H1 (cell line): Measurements from ENCODE around the gene LRP1. TPM values are rescaled to one million over a fixed set of nuclear protein-coding genes. Genes with fewer than 3 reads are reported as not detected.
A peak's percentile ranks its signal among the peaks of the same experiment; 100 is the strongest.

Experiments
- CTCF ChIA-PET: fragments of 300-600 bp; sonication (Branson Sonifier 250); formaldehyde crosslinking; loops from one replicate; lab custom pipeline; 2021; ENCODE audit not compliant: partially characterized antibody; lab: Charles Lee
- POLR2A ChIA-PET: fragments of 300-600 bp; sonication (Branson Sonifier 250); formaldehyde crosslinking; loops from one replicate; lab custom pipeline; 2021; ENCODE audit warnings: inconsistent platforms; ENCODE audit not compliant: partially characterized antibody; lab: Charles Lee
- DNase-seq, 2 experiments: peaks; one replicate each; pipeline versions ENCODE4 v3.0.0 to v3.0.0-alpha.2; 2010 to 2022; ENCODE audit warnings: low spot score in 2 of 2, low read depth in 1 of 2, mixed read lengths in 1 of 2
- FAIRE-seq: peaks from 2 replicates; lab custom pipeline; 2011; peaks lifted over from hg19 to GRCh38; lab: Jason Lieb, UNC
- H2AFZ ChIP-seq: 2 replicates; pipeline ENCODE4 v1.8.1; 2012; ENCODE audit warnings: low read length, inconsistent platforms
- H2AK5ac ChIP-seq: 2 replicates; pipeline ENCODE4 v1.6.1; 2013; ENCODE audit warnings: low read depth, low read length
- H2BK120ac ChIP-seq: replicated peaks from 2 replicates; pipeline ENCODE3; 2013; ENCODE audit warnings: low read depth, low read length, inconsistent platforms
- H2BK12ac ChIP-seq: 2 replicates; pipeline ENCODE4 v1.6.1; 2013; ENCODE audit warnings: low read depth, low read length
- H2BK15ac ChIP-seq: 2 replicates; pipeline ENCODE4 v1.6.1; 2013; ENCODE audit warnings: low read length
- H2BK20ac ChIP-seq: 2 replicates; pipeline ENCODE4 v1.6.1; 2013; ENCODE audit warnings: low read length
- H2BK5ac ChIP-seq: 2 replicates; pipeline ENCODE4 v1.6.1; 2013; ENCODE audit warnings: low read depth, low read length
- H3K14ac ChIP-seq: 2 replicates; pipeline ENCODE4 v1.6.1; 2013; ENCODE audit warnings: inconsistent platforms; ENCODE audit not compliant: insufficient read length
- H3K18ac ChIP-seq: 2 replicates; pipeline ENCODE4 v1.6.1; 2013; ENCODE audit warnings: low read length; ENCODE audit errors: extremely low read depth
- H3K23ac ChIP-seq: 2 replicates; pipeline ENCODE4 v1.6.1; 2013; ENCODE audit warnings: inconsistent platforms; ENCODE audit not compliant: insufficient read length
- H3K23me2 ChIP-seq: 2 replicates; pipeline ENCODE4 v1.6.1; 2013; ENCODE audit warnings: low read depth, low read length
- H3K27ac ChIP-seq: 2 replicates; pipeline ENCODE4 v1.6.1; 2011; ENCODE audit warnings: low read depth, low read length, inconsistent platforms
- H3K27me3 ChIP-seq, 4 experiments: replicated peaks in 1 of 4; 1 replicate in 1 of 4; 2 replicates in 3 of 4; pipeline versions ENCODE4 v1.6.1 to v1.8.1; 2011 to 2013; ENCODE audit warnings: low read length in 3 of 4, mild to moderate bottlenecking in 3 of 4, inconsistent platforms in 2 of 4, mixed read lengths in 2 of 4, moderate library complexity in 1 of 4; ENCODE audit not compliant: control insufficient read depth in 3 of 4, insufficient read depth in 3 of 4; ENCODE audit errors: extremely low read depth in 1 of 4
- H3K36me3 ChIP-seq, 4 experiments: 2 replicates each; pipeline versions ENCODE4 v1.6.1 to v1.8.1; 2011 to 2013; ENCODE audit warnings: mild to moderate bottlenecking in 4 of 4, low read length in 3 of 4, moderate library complexity in 2 of 4, control low read depth in 1 of 4, inconsistent platforms in 1 of 4; ENCODE audit not compliant: insufficient read depth in 4 of 4, control insufficient read depth in 2 of 4
- H3K4ac ChIP-seq: replicated peaks from 2 replicates; pipeline ENCODE3; 2013; ENCODE audit warnings: low read length, low read depth, mixed read lengths, inconsistent platforms; ENCODE audit not compliant: insufficient read length
- H3K4me1 ChIP-seq, 4 experiments: replicated peaks in 1 of 4; 1 replicate in 1 of 4; 2 replicates in 3 of 4; pipeline versions ENCODE4 v1.6.1 to v1.8.1; 2011 to 2013; ENCODE audit warnings: low read length in 3 of 4, inconsistent platforms in 2 of 4, mixed read lengths in 1 of 4; ENCODE audit not compliant: insufficient read depth in 4 of 4, control insufficient read depth in 3 of 4
- H3K4me2 ChIP-seq, 2 experiments: 2 replicates each; pipeline versions ENCODE4 v1.6.1 to v1.8.1; 2011 to 2013; ENCODE audit warnings: low read depth in 2 of 2, low read length in 2 of 2, control low read depth in 1 of 2, inconsistent platforms in 1 of 2, mild to moderate bottlenecking in 1 of 2; ENCODE audit not compliant: insufficient read depth in 1 of 2
- H3K4me3 ChIP-seq, 4 experiments: fragments of 200-600, 300-600 bp in 1 of 4; sonication (generic), shearing (Covaris generic), sonication (Bioruptor Twin) in 1 of 4; 2 replicates each; pipeline versions ENCODE4 v1.5.1 to v1.8.1; 2011 to 2016; ENCODE audit warnings: low read length in 4 of 4, low read depth in 3 of 4, control low read depth in 2 of 4, inconsistent platforms in 2 of 4, mild to moderate bottlenecking in 2 of 4, mixed read lengths in 1 of 4, moderate library complexity in 1 of 4; ENCODE audit not compliant: insufficient read depth in 2 of 4; ENCODE audit errors: extremely low read depth in 1 of 4
- H3K56ac ChIP-seq: replicated peaks from 2 replicates; pipeline ENCODE3; 2013; ENCODE audit warnings: low read depth, mild to moderate bottlenecking, mixed read lengths, low read length, inconsistent platforms; ENCODE audit not compliant: insufficient read length
- H3K79me1 ChIP-seq: 2 replicates; pipeline ENCODE4 v1.6.1; 2013; ENCODE audit warnings: low read depth, low read length, control low read depth
- H3K79me2 ChIP-seq, 2 experiments: 2 replicates each; pipeline versions ENCODE4 v1.6.1 to v1.8.1; 2012 to 2013; ENCODE audit warnings: low read length in 2 of 2, mild to moderate bottlenecking in 2 of 2, inconsistent platforms in 1 of 2; ENCODE audit not compliant: insufficient read depth in 2 of 2, control insufficient read depth in 1 of 2
- H3K9ac ChIP-seq, 4 experiments: replicated peaks in 1 of 4; 1 replicate in 1 of 4; 2 replicates in 3 of 4; pipeline versions ENCODE4 v1.6.1 to v1.8.1; 2011 to 2013; ENCODE audit warnings: low read depth in 3 of 4, low read length in 3 of 4, control low read depth in 2 of 4, mild to moderate bottlenecking in 2 of 4, moderate library complexity in 2 of 4, inconsistent platforms in 1 of 4; ENCODE audit errors: extremely low read depth in 1 of 4
- H3K9me3 ChIP-seq, 2 experiments: 2 replicates each; pipeline versions ENCODE4 v1.6.1 to v1.8.1; 2012 to 2013; ENCODE audit warnings: mild to moderate bottlenecking in 2 of 2, moderate library complexity in 2 of 2, control low read depth in 1 of 2, inconsistent platforms in 1 of 2, low read depth in 1 of 2, low read length in 1 of 2, mixed read lengths in 1 of 2; ENCODE audit not compliant: insufficient read depth in 2 of 2
- H4K20me1 ChIP-seq, 2 experiments: replicated peaks in 1 of 2; 2 replicates each; pipeline versions ENCODE3 to v1.8.1; 2011 to 2013; ENCODE audit warnings: inconsistent platforms in 2 of 2, low read length in 2 of 2, mild to moderate bottlenecking in 1 of 2; ENCODE audit not compliant: insufficient read depth in 2 of 2, control insufficient read depth in 1 of 2
- H4K5ac ChIP-seq: 2 replicates; pipeline ENCODE4 v1.6.1; 2013; ENCODE audit warnings: low read length, low read depth, mixed read lengths, inconsistent platforms; ENCODE audit not compliant: insufficient read length
- H4K8ac ChIP-seq: 2 replicates; pipeline ENCODE4 v1.8.0; 2013; ENCODE audit warnings: mild to moderate bottlenecking, moderate library complexity, low read length, inconsistent platforms; ENCODE audit not compliant: insufficient read depth; ENCODE audit errors: extremely low read depth
- H4K91ac ChIP-seq: replicated peaks from 2 replicates; pipeline ENCODE3; 2013; ENCODE audit warnings: low read length, mixed read lengths, inconsistent platforms; ENCODE audit not compliant: insufficient read length
- CTCF ChIP-seq, 3 experiments: IDR thresholded peaks; 1 replicate in 2 of 3; 2 replicates in 1 of 3; pipeline versions ENCODE4 v1.5.1 to v1.6.1; 2011; ENCODE audit warnings: low read length in 3 of 3, mild to moderate bottlenecking in 3 of 3, inconsistent platforms in 2 of 3, low read depth in 1 of 3, moderate library complexity in 1 of 3; ENCODE audit not compliant: insufficient read depth in 1 of 3; ENCODE audit errors: control extremely low read depth in 1 of 3
- HDAC6 ChIP-seq: IDR thresholded peaks from one replicate; pipeline ENCODE4 v1.7.1; 2012; ENCODE audit warnings: low read depth, mild to moderate bottlenecking, inconsistent platforms, low read length, moderate library complexity
- JUND ChIP-seq: IDR thresholded peaks from 2 replicates; pipeline ENCODE4 v1.6.1; 2011; ENCODE audit warnings: mild to moderate bottlenecking, improper control_type of control experiment, low read length
- KDM1A ChIP-seq: fragments of 200-600, 300-600 bp; sonication (generic); IDR thresholded peaks from 2 replicates; pipeline ENCODE4 v1.7.1; 2016; ENCODE audit warnings: mild to moderate bottlenecking, low read length, borderline replicate concordance
- NRF1 ChIP-seq: IDR thresholded peaks from 2 replicates; pipeline ENCODE4 v1.6.1; 2011; ENCODE audit warnings: mild to moderate bottlenecking, low read depth, low read length, improper control_type of control experiment
- POU5F1 ChIP-seq: IDR thresholded peaks from 2 replicates; pipeline ENCODE4 v1.6.1; 2011; ENCODE audit warnings: low read depth, mild to moderate bottlenecking, low read length, moderate library complexity
- RAD21 ChIP-seq, 2 experiments: IDR thresholded peaks in 1 of 2; conservative IDR thresholded peaks in 1 of 2; 2 replicates each; pipeline ENCODE4 v1.6.1; 2011; ENCODE audit warnings: low read depth in 2 of 2, low read length in 2 of 2, improper control_type of control experiment in 1 of 2, inconsistent platforms in 1 of 2, mild to moderate bottlenecking in 1 of 2, moderate library complexity in 1 of 2
- SAP30 ChIP-seq: fragments of 300-600 bp; sonication (generic); IDR thresholded peaks from 2 replicates; pipeline ENCODE4 v1.7.1; 2012; ENCODE audit warnings: low read length, moderate library complexity, mild to moderate bottlenecking, inconsistent platforms; ENCODE audit not compliant: insufficient read depth, insufficient replicate concordance
- SIRT6 ChIP-seq: IDR thresholded peaks from one replicate; pipeline ENCODE4 v1.7.1; 2012; ENCODE audit warnings: low read length, inconsistent platforms
- TBP ChIP-seq: IDR thresholded peaks from 2 replicates; pipeline ENCODE4 v1.6.1; 2011; ENCODE audit warnings: low read depth, low read length, improper control_type of control experiment
- WGBS, 2 experiments: shearing (Covaris generic) in 1 of 2; methylation state at CpG; one replicate each; pipeline versions ENCODE4 v1.1.6 to v1.1.7; 2013 to 2015; ENCODE audit warnings: low lambda C conversion rate in 2 of 2, mixed read lengths in 2 of 2, inconsistent platforms in 1 of 2, low coverage in 1 of 2, missing lambda C conversion rate in 1 of 2; ENCODE audit not compliant: insufficient replicate concordance in 2 of 2, insufficient coverage in 1 of 2, insufficient read length in 1 of 2; ENCODE audit errors: extremely low coverage in 1 of 2, missing lambda C conversion rate in 1 of 2; 5-methylcytosine and 5-hydroxymethylcytosine counted together
- polyA plus RNA-seq, 7 experiments: library from polyadenylated mRNA; depleted of rRNA in 3 of 7; stranded (reverse) in 5 of 7; unstranded in 2 of 7; fragments of >200 nt in 5 of 7; fragments of 200-250 nt in 2 of 7; gene quantifications; 1 replicate in 5 of 7; 2 replicates in 1 of 7; 4 replicates in 1 of 7; pipeline versions ENCODE4 v1.2.1 to v1.2.3, GENCODE V29; 2011 to 2013; ENCODE audit warnings: missing spikeins in 2 of 7, mixed read lengths in 2 of 7
- total RNA-seq: library from RNA; stranded (reverse); fragmentation: NEBNext Ultra II Directional; extraction: Animal tissue kit (Norgen Biotek cat#: 25700); gene quantifications from 2 replicates; pipeline ENCODE4 v1.2.1, GENCODE V29; 2021

The LRP1 gene
- total and polyA plus RNA-seq, 2 of the 8 experiments (the other 6 are each of a cell fraction or from before 2014, with no cell fraction given) = 35.3 to 92.5 TPM

- H2BK20ac ChIP-seq = no peak overlapping the region
- CTCF ChIA-PET = interaction anchor here (0.6 to 10.1 kb wide), 51 partner anchors 8 to 623 kb away, joined by 3 to 726 read pairs (median 4); partner anchors contain the start of genes GLI1, LRP1, LRP1-AS and SHMT2
- H3K9ac ChIP-seq = no peak overlapping the region
- H2BK120ac ChIP-seq = no peak overlapping the region
- H3K4me3 ChIP-seq = peak overlapping the region in 1 of 4 experiments; percentile 31; a peak in 1 of 8 replicates
- H3K36me3 ChIP-seq = peaks cover 5 to 32% (median 14%) of the 10 kb centered on the region in 4 experiments; a peak in 7 of 8 replicates
- H3K4me1 ChIP-seq = peaks cover 9 to 35% (median 26%) of the 10 kb centered on the region in 4 experiments
- H4K20me1 ChIP-seq = peaks cover 11 to 28% of the 10 kb centered on the region in 2 experiments
- H3K79me1 ChIP-seq = no peaks in the 10 kb centered on the region
- H2BK15ac ChIP-seq = peak overlapping the region; percentile 81; the same call in 1 of the 2 replicates
- no peak overlapping the region for H3K27ac ChIP-seq
- H3K4me2 ChIP-seq = peak overlapping the region; percentile 2 to 47; a peak in 2 of 4 replicates
- H3K14ac ChIP-seq = no peak overlapping the region
- no peak overlapping the region for H4K91ac ChIP-seq
- H4K5ac ChIP-seq = no peak overlapping the region
- H3K27me3 ChIP-seq = peaks cover 44 to 56% (median 54%) of the 10 kb centered on the region in 4 experiments
- no peak overlapping the region for H4K8ac ChIP-seq
- H2BK5ac ChIP-seq = no peak overlapping the region
- no peak overlapping the region for H2AK5ac ChIP-seq
- H3K23me2 ChIP-seq = peaks cover 7% of the 10 kb centered on the region; the same call in 1 of the 2 replicates
- H3K23ac ChIP-seq = no peak overlapping the region
- no peak overlapping the region for H2AFZ ChIP-seq
- H3K4ac ChIP-seq = no peak overlapping the region
- no peaks in the 10 kb centered on the region for H3K79me2 ChIP-seq
- FAIRE-seq (no peak), DNase-seq (peak in 1 of 2 experiments; percentile 86)
- 10% methylated on average over 10 of the region's 14 CpGs; no CpG with 5 or more reads in 1 of the 2 experiments for WGBS, 2 experiments
- H3K56ac ChIP-seq = no peak overlapping the region
- POLR2A ChIA-PET = interaction anchor here (0.7 to 8.8 kb wide), 19 partner anchors 8 to 128 kb away, joined by 3 to 686 read pairs (median 5); partner anchors contain the start of genes LRP1, SHMT2 and STAT6
- no peaks in the 10 kb centered on the region for H3K9me3 ChIP-seq
- no peak overlapping the region for H3K18ac ChIP-seq
- 0 out of 2 replicates have a peak overlapping the region, but pooled peaks have one; percentile 85 for H2BK12ac ChIP-seq
- TF ChIP-seq CTCF (IDR thresholded peaks at IDR 0.05; ENCODE audit: control extremely low read depth in 1 of 3, insufficient read depth in 1 of 3, low read depth in 1 of 3, low read length in 3 of 3) (peak in 2 of 3 experiments; percentile 83 to 89; a peak in 3 of 4 replicates), SIRT6 (no peak), TBP (no peak), HDAC6 (no peak), JUND (no peak), SAP30 (no peak), NRF1 (no peak), KDM1A (no peak), RAD21 (IDR thresholded peaks at IDR 0.05 in 1 of 2, conservative IDR thresholded peaks at IDR 0.05 in 1 of 2; ENCODE audit: low read depth in 2 of 2, low read length in 2 of 2) (peak; percentile 54 to 67), POU5F1 (no peak)
Observed at GRCh38 chr12:57214398-57214781, 86.1 kb downstream of the LRP1 start.
